GM23248 (cell line): ENCODE results near the gene PRRT3. TPM values are rescaled to one million over a fixed set of nuclear protein-coding genes. Genes with fewer than 3 reads are reported as not detected.

Experiments used
- DNase-seq: peaks from one replicate; pipeline ENCODE4 v3.0.0-alpha.2; 2015
- H2AFZ ChIP-seq: fragments of 200-600 bp; sonication (generic); 2 replicates; pipeline ENCODE4 v1.6.1; 2016; ENCODE audit warnings: antibody characterized with exemption
- H3F3A ChIP-seq: fragments of 200-600 bp; sonication (generic); 2 replicates; pipeline ENCODE4 v1.6.1; 2016; ENCODE audit warnings: mild to moderate bottlenecking, antibody characterized with exemption, mixed run types; ENCODE audit not compliant: insufficient read depth
- H3K27ac ChIP-seq: fragments of 200-600 bp; sonication (generic); 2 replicates; pipeline ENCODE4 v1.5.1; 2016; ENCODE audit warnings: mild to moderate bottlenecking
- H3K27me3 ChIP-seq: fragments of 200-600 bp; sonication (generic); replicated peaks from 2 replicates; pipeline ENCODE4 v1.6.1; 2016; ENCODE audit warnings: mild to moderate bottlenecking; ENCODE audit not compliant: insufficient read depth
- H3K36me3 ChIP-seq: fragments of 200-600 bp; sonication (generic); 2 replicates; pipeline ENCODE4 v1.6.1; 2016; ENCODE audit warnings: low read depth, mild to moderate bottlenecking
- H3K4me1 ChIP-seq: fragments of 200-600 bp; sonication (generic); 2 replicates; pipeline ENCODE4 v1.6.1; 2016; ENCODE audit warnings: mild to moderate bottlenecking; ENCODE audit not compliant: insufficient read depth
- H3K4me2 ChIP-seq: fragments of 200-600 bp; sonication (generic); one replicate; pipeline ENCODE4 v1.6.1; 2016; ENCODE audit warnings: mild to moderate bottlenecking; ENCODE audit not compliant: unreplicated experiment
- H3K4me3 ChIP-seq: fragments of 200-600 bp; sonication (generic); 2 replicates; pipeline ENCODE4 v1.5.1; 2016; ENCODE audit warnings: mild to moderate bottlenecking
- H3K79me2 ChIP-seq: fragments of 200-600 bp; sonication (generic); 2 replicates; pipeline ENCODE4 v1.6.1; 2016; ENCODE audit warnings: mild to moderate bottlenecking; ENCODE audit not compliant: insufficient read depth
- H3K9ac ChIP-seq: fragments of 200-600 bp; sonication (generic); 2 replicates; pipeline ENCODE4 v1.6.1; 2016; ENCODE audit warnings: mild to moderate bottlenecking
- H3K9me2 ChIP-seq: fragments of 200-600 bp; sonication (generic); 2 replicates; pipeline ENCODE4 v1.6.1; 2016; ENCODE audit warnings: mixed run types, mild to moderate bottlenecking, moderate library complexity; ENCODE audit not compliant: insufficient read depth
- H3K9me3 ChIP-seq: fragments of 200-600 bp; sonication (generic); one replicate; pipeline ENCODE4 v1.6.1; 2017; ENCODE audit warnings: low read depth
- H4K20me1 ChIP-seq: fragments of 200-600 bp; sonication (generic); 2 replicates; pipeline ENCODE4 v1.6.0; 2016; ENCODE audit not compliant: insufficient read depth
- EZH2 ChIP-seq: fragments of 200-600 bp; sonication (generic); IDR thresholded peaks from 2 replicates; pipeline ENCODE4 v1.6.1; 2018; ENCODE audit warnings: antibody characterized with exemption, mild to moderate bottlenecking; ENCODE audit not compliant: insufficient read depth, poor library complexity, severe bottlenecking
- EZH2phosphoT487 ChIP-seq: fragments of 200-600 bp; sonication (generic); IDR thresholded peaks from 2 replicates; pipeline ENCODE4 v1.6.1; 2018; ENCODE audit warnings: antibody characterized with exemption, moderate library complexity, mild to moderate bottlenecking, low read depth; ENCODE audit not compliant: insufficient read depth
- WGBS, 2 experiments: methylation state at CpG; one replicate each; pipeline ENCODE4 v1.1.6; 2015 to 2017; ENCODE audit warnings: low lambda C conversion rate in 2 of 2, low coverage in 1 of 2; ENCODE audit errors: missing lambda C conversion rate in 2 of 2; 5-methylcytosine and 5-hydroxymethylcytosine counted together
- in situ Hi-C: fragments of 300-500 bp; cut with MboI; formaldehyde crosslinking; loops from 2 replicates; pipeline ENCODE4 v1.15.0; 2020
- polyA plus RNA-seq: library from polyadenylated mRNA; unstranded; fragments of >200 nt; fragmentation: Nextera tagmentation; extraction: Ambion mirVana; gene quantifications from 2 replicates; pipeline ENCODE4 v1.2.1, GENCODE V29; 2016
- total RNA-seq: library from RNA; depleted of rRNA; stranded (reverse); fragments of >200 nt; shearing (Covaris generic); gene quantifications from 2 replicates; pipeline ENCODE4 v1.2.3, GENCODE V29; 2014

Gene PRRT3
- total and polyA plus RNA-seq, 2 experiments from 2014 or later: 4.3 to 7.5 TPM

- Histone ChIP-seq H3K27me3 (no peaks in the 10 kb centered on the region), H3F3A (peaks cover 6% of the 10 kb centered on the region; the same call in 1 of the 2 replicates), H3K79me2 (no peaks in the 10 kb centered on the region), H3K4me1 (peaks cover 13% of the 10 kb centered on the region), H3K9ac (no peak overlapping the region), H2AFZ (no peak overlapping the region), H3K4me2 (no peak overlapping the region), H3K36me3 (no peaks in the 10 kb centered on the region), H3K9me3 (no peaks in the 10 kb centered on the region), H4K20me1 (no peaks in the 10 kb centered on the region), H3K4me3 (no peak overlapping the region), H3K27ac (no peak overlapping the region), H3K9me2 (no peaks in the 10 kb centered on the region)
- no peak for TF ChIP-seq EZH2phosphoT487
- TF ChIP-seq EZH2: no peak
- 81 to 92% methylated on average over 5 of the region's 5 CpGs for WGBS, 2 experiments
- in situ Hi-C loops: no loop called here
- DNase-seq: no peak
These were observed 38.6 kb downstream of the PRRT3 start for GRCh38 chr3:9913601-9914000.

GRCh38 chr3:9912294-9912935, 39.8 kb downstream of the PRRT3 start:
- Histone ChIP-seq H3K4me1 (peaks cover 13% of the 10 kb centered on the region), H3K27me3 (no peaks in the 10 kb centered on the region), H3F3A (peaks cover 6% of the 10 kb centered on the region; the same call in 1 of the 2 replicates), H3K4me3 (no peak overlapping the region), H2AFZ (no peak overlapping the region), H3K9me2 (no peaks in the 10 kb centered on the region), H3K27ac (no peak overlapping the region), H3K9ac (no peak overlapping the region), H4K20me1 (no peaks in the 10 kb centered on the region), H3K36me3 (no peaks in the 10 kb centered on the region), H3K4me2 (no peak overlapping the region), H3K79me2 (no peaks in the 10 kb centered on the region), H3K9me3 (no peaks in the 10 kb centered on the region)
- WGBS, 2 experiments: 68 to 77% methylated on average over 7 of the region's 7 CpGs
- DNase-seq: peak; percentile 70
- in situ Hi-C loops: no loop called here
- TF ChIP-seq EZH2phosphoT487: no peak
- TF ChIP-seq EZH2: no peak

- DNase-seq: no peak
- no peaks in the 10 kb centered on the region for H3K36me3 ChIP-seq
- H3K27me3 ChIP-seq: no peaks in the 10 kb centered on the region
- TF ChIP-seq EZH2phosphoT487 (no peak), EZH2 (no peak)
- no peaks in the 10 kb centered on the region for H3K9me2 ChIP-seq
- H3K27ac ChIP-seq: no peak overlapping the region
- H3K4me3 ChIP-seq: no peak overlapping the region
- no peak overlapping the region for H3K9ac ChIP-seq
- H3K79me2 ChIP-seq: no peaks in the 10 kb centered on the region
- H4K20me1 ChIP-seq: no peaks in the 10 kb centered on the region
- 93 to 95% methylated on average over 8 of the region's 8 CpGs for WGBS, 2 experiments
- H3F3A ChIP-seq: peaks cover 6% of the 10 kb centered on the region; the same call in 1 of the 2 replicates
- in situ Hi-C loops: no loop called here
- H3K4me1 ChIP-seq: peaks cover 13% of the 10 kb centered on the region
- no peak overlapping the region for H2AFZ ChIP-seq
- H3K4me2 ChIP-seq: no peak overlapping the region
- H3K9me3 ChIP-seq: no peaks in the 10 kb centered on the region
These were observed 40.3 kb downstream of the PRRT3 start for GRCh38 chr3:9911863-9912262.

- TF ChIP-seq EZH2 (no peak), EZH2phosphoT487 (no peak)
- Histone ChIP-seq H3K79me2 (no peaks in the 10 kb centered on the region), H2AFZ (no peak overlapping the region), H4K20me1 (no peaks in the 10 kb centered on the region), H3K27ac (no peak overlapping the region), H3K27me3 (no peaks in the 10 kb centered on the region), H3K36me3 (no peaks in the 10 kb centered on the region), H3K4me3 (no peak overlapping the region), H3K4me1 (peaks cover 7% of the 10 kb centered on the region; the same call in 1 of the 2 replicates), H3F3A (peaks cover 6% of the 10 kb centered on the region; the same call in 1 of the 2 replicates), H3K9me2 (no peaks in the 10 kb centered on the region), H3K9ac (no peak overlapping the region), H3K9me3 (no peaks in the 10 kb centered on the region), H3K4me2 (no peak overlapping the region)
- in situ Hi-C loops: no loop called here
- peak; percentile 36 for DNase-seq
- WGBS, 2 experiments: 80 to 82% methylated on average over 7 of the region's 7 CpGs
These were observed 42.8 kb downstream of the PRRT3 start for GRCh38 chr3:9909221-9910013.
